DND-41 (cell line): ENCODE results near the gene SMIM36.
"Not testable (repeated sequence)": the region's sequence is repeated elsewhere in the genome, so short reads cannot be mapped to it uniquely, and the experiment has no call there.

Source experiments
- ATAC-seq: fragments of 200-7000 bp; cut with Tn5 transposase; 3 replicates; pipeline ENCODE4 v1.9.1; 2021; ENCODE audit warnings: low read depth; ENCODE audit not compliant: insufficient read depth
- DNase-seq: peaks from one replicate; pipeline ENCODE4 v3.0.0-alpha.2; 2020
- H2AFZ ChIP-seq: 2 replicates; pipeline ENCODE4 v1.6.0; 2012; ENCODE audit warnings: low read depth, low read length
- H3K27ac ChIP-seq: 2 replicates; pipeline ENCODE4 v1.5.1; 2012; ENCODE audit warnings: low read length, inconsistent platforms
- H3K27me3 ChIP-seq: fragments of 200-600 bp; sonication (generic); 2 replicates; pipeline ENCODE4 v1.6.0; 2012; ENCODE audit warnings: low read length, mild to moderate bottlenecking, inconsistent platforms; ENCODE audit not compliant: insufficient read depth, poor library complexity
- H3K36me3 ChIP-seq: 2 replicates; pipeline ENCODE4 v1.5.1; 2012; ENCODE audit warnings: low read length, inconsistent platforms; ENCODE audit not compliant: insufficient read depth
- H3K4me1 ChIP-seq: 2 replicates; pipeline ENCODE4 v1.5.1; 2012; ENCODE audit warnings: mild to moderate bottlenecking, low read length; ENCODE audit not compliant: insufficient read depth
- H3K4me2 ChIP-seq: 2 replicates; pipeline ENCODE4 v1.6.0; 2012; ENCODE audit warnings: mild to moderate bottlenecking, moderate library complexity, low read length, inconsistent platforms; ENCODE audit not compliant: insufficient read depth
- H3K4me3 ChIP-seq, 2 experiments: fragments of 200-600 bp in 1 of 2; shearing (Covaris generic) in 1 of 2; 2 replicates each; pipeline ENCODE4 v1.5.1; 2012 to 2016; ENCODE audit warnings: inconsistent platforms in 2 of 2, low read length in 2 of 2, mild to moderate bottlenecking in 2 of 2, low read depth in 1 of 2, moderate library complexity in 1 of 2
- H3K79me2 ChIP-seq: 2 replicates; pipeline ENCODE4 v1.6.0; 2012; ENCODE audit warnings: low read length, inconsistent platforms; ENCODE audit not compliant: insufficient read depth
- H3K9ac ChIP-seq: 2 replicates; pipeline ENCODE4 v1.6.0; 2012; ENCODE audit warnings: low read depth, mild to moderate bottlenecking, inconsistent platforms, low read length, moderate library complexity
- H3K9me3 ChIP-seq: 2 replicates; pipeline ENCODE4 v1.5.1; 2012; ENCODE audit warnings: low read length, moderate library complexity, mild to moderate bottlenecking, inconsistent platforms; ENCODE audit not compliant: insufficient read depth, severe bottlenecking
- H4K20me1 ChIP-seq: 2 replicates; pipeline ENCODE4 v1.6.0; 2012; ENCODE audit warnings: low read length; ENCODE audit not compliant: insufficient read depth
- CTCF ChIP-seq: IDR thresholded peaks from 2 replicates; pipeline ENCODE4 v1.5.1; 2012; ENCODE audit warnings: borderline replicate concordance, low read length, moderate library complexity, mild to moderate bottlenecking; ENCODE audit not compliant: poor library complexity, severe bottlenecking; ENCODE audit errors: extremely low read depth
- EZH2 ChIP-seq: IDR thresholded peaks from 3 replicates; pipeline ENCODE4 v1.6.1; 2012; ENCODE audit warnings: borderline replicate concordance, low read depth, mild to moderate bottlenecking, moderate library complexity, low read length, inconsistent platforms; ENCODE audit not compliant: severe bottlenecking

SMIM36 gene

GRCh38 chr17:55524440-55525220, 13.4 kb upstream of the SMIM36 start:
- Histone ChIP-seq H3K79me2 (no peaks in the 10 kb centered on the region), H3K4me1 (no peaks in the 10 kb centered on the region), H3K9ac (no peak overlapping the region), H3K4me3 (no peak overlapping the region), H3K9me3 (no peaks in the 10 kb centered on the region), H2AFZ (no peak overlapping the region), H3K4me2 (no peak overlapping the region), H3K36me3 (no peaks in the 10 kb centered on the region), H3K27me3 (no peaks in the 10 kb centered on the region), H4K20me1 (no peaks in the 10 kb centered on the region), H3K27ac (no peak overlapping the region)
- TF ChIP-seq EZH2 (no peak), CTCF (no peak)
- DNase-seq = no peak
- no peak for ATAC-seq

- not testable (repeated sequence) for H3K36me3 ChIP-seq, H3K27ac ChIP-seq, H4K20me1 ChIP-seq, H3K9me3 ChIP-seq, DNase-seq, H3K4me3 ChIP-seq, H3K4me2 ChIP-seq, H3K9ac ChIP-seq, H2AFZ ChIP-seq, H3K4me1 ChIP-seq, H3K79me2 ChIP-seq, ATAC-seq, H3K27me3 ChIP-seq
These were observed 11.8 kb upstream of the SMIM36 start for GRCh38 chr17:55523032-55523431.

- DNase-seq = no peak
These were observed 9.9 kb upstream of the SMIM36 start for GRCh38 chr17:55521186-55521585.

More at GRCh38 chr17:55521186-55521585, 9.9 kb upstream of the SMIM36 start:
- Histone ChIP-seq H3K4me1 (no peaks in the 10 kb centered on the region), H2AFZ (no peak overlapping the region), H3K27me3 (peaks cover 8% of the 10 kb centered on the region), H3K4me3 (no peak overlapping the region), H3K9ac (no peak overlapping the region), H4K20me1 (no peaks in the 10 kb centered on the region), H3K9me3 (no peaks in the 10 kb centered on the region), H3K79me2 (no peaks in the 10 kb centered on the region), H3K36me3 (no peaks in the 10 kb centered on the region), H3K27ac (no peak overlapping the region), H3K4me2 (no peak overlapping the region)
- TF ChIP-seq EZH2 (no peak), CTCF (no peak)
- no peak for ATAC-seq
